OCI-LY7 (cell line): ENCODE data around the gene RET. TPM values are rescaled to one million over a fixed set of nuclear protein-coding genes. Genes with fewer than 3 reads are reported as not detected.

ENCODE experiments used
- BruUV-seq: library from RNA; stranded (reverse); fragments of 400-500 nt; replicated peaks from 2 replicates; lab custom pipeline; 2021; lab: Mats Ljungman, UMichigan
- CTCF ChIA-PET: fragments of 300-600 bp; sonication (Branson Sonifier 250); formaldehyde crosslinking; loops from one replicate; lab custom pipeline; 2022; ENCODE audit warnings: antibody characterized with exemption; ENCODE audit not compliant: unreplicated experiment; lab: Charles Lee
- POLR2A ChIA-PET: fragments of 300-600 bp; sonication (Branson Sonifier 250); formaldehyde crosslinking; loops from one replicate; lab custom pipeline; 2022; ENCODE audit warnings: antibody characterized with exemption; lab: Charles Lee
- DNase-seq: peaks from one replicate; pipeline ENCODE4 v3.0.0-alpha.2; 2015; ENCODE audit warnings: low spot score
- H2AFZ ChIP-seq: fragments of 200-600 bp; sonication (generic), shearing (Covaris generic); 2 replicates; pipeline ENCODE4 v1.6.1; 2014; ENCODE audit warnings: mild to moderate bottlenecking, antibody characterized with exemption, low read length, moderate library complexity
- H3K27ac ChIP-seq: fragments of 200-600 bp; sonication (generic); 2 replicates; pipeline ENCODE4 v1.5.1; 2014; ENCODE audit warnings: mixed run types, low read depth, mild to moderate bottlenecking, moderate library complexity, low read length, inconsistent platforms; ENCODE audit not compliant: poor library complexity, severe bottlenecking
- H3K36me3 ChIP-seq: fragments of 200-600 bp; sonication (generic); 2 replicates; pipeline ENCODE4 v1.6.1; 2014; ENCODE audit warnings: mild to moderate bottlenecking, antibody characterized with exemption, low read length, moderate library complexity, mixed read lengths; ENCODE audit not compliant: insufficient read depth
- H3K4me1 ChIP-seq: fragments of 200-600 bp; sonication (generic); 2 replicates; pipeline ENCODE4 v1.5.1; 2014; ENCODE audit warnings: mild to moderate bottlenecking, low read length; ENCODE audit not compliant: insufficient read depth, poor library complexity, severe bottlenecking
- H3K4me2 ChIP-seq: fragments of 200-600 bp; sonication (generic); 2 replicates; pipeline ENCODE4 v1.6.1; 2014; ENCODE audit warnings: mild to moderate bottlenecking, low read length
- H3K4me3 ChIP-seq: fragments of 200-600 bp; sonication (generic); 2 replicates; pipeline ENCODE4 v1.5.1; 2014; ENCODE audit warnings: mild to moderate bottlenecking, low read depth, low read length; ENCODE audit not compliant: poor library complexity, severe bottlenecking
- H3K79me2 ChIP-seq: fragments of 200-600 bp; sonication (generic); 2 replicates; pipeline ENCODE4 v1.6.1; 2016; ENCODE audit warnings: low read depth, mild to moderate bottlenecking, low read length, moderate library complexity, mixed read lengths; ENCODE audit not compliant: insufficient read depth
- H3K9me2 ChIP-seq: fragments of 200-600 bp; sonication (generic); 2 replicates; pipeline ENCODE4 v1.6.1; 2016; ENCODE audit warnings: mild to moderate bottlenecking, low read length, mixed read lengths; ENCODE audit not compliant: insufficient read depth
- H3K9me3 ChIP-seq: fragments of 200-600 bp; sonication (generic); 2 replicates; pipeline ENCODE4 v1.6.1; 2014; ENCODE audit warnings: mild to moderate bottlenecking, mixed run types, low read length, mixed read lengths
- H4K20me1 ChIP-seq: fragments of 200-600 bp; sonication (generic); 2 replicates; pipeline ENCODE4 v1.6.1; 2014; ENCODE audit warnings: mild to moderate bottlenecking, antibody characterized with exemption, low read length, moderate library complexity, mixed read lengths; ENCODE audit not compliant: insufficient read depth
- EZH2phosphoT487 ChIP-seq: fragments of 200-600 bp; sonication (generic); IDR thresholded peaks from 2 replicates; pipeline ENCODE4 v1.6.1; 2018; ENCODE audit warnings: low read depth, borderline replicate concordance, mild to moderate bottlenecking, mixed run types, antibody characterized with exemption, low read length, moderate library complexity, mixed read lengths
- intact Hi-C: fragments of 100-400 bp; cut with micrococcal nuclease; formaldehyde crosslinking; loops from one replicate; pipeline ENCODE4 v1.10.0; 2022; ENCODE audit not compliant: unreplicated experiment
- total RNA-seq, 2 experiments: library from RNA; depleted of rRNA in 1 of 2; stranded (reverse); fragments of >200 nt in 1 of 2; shearing (Covaris generic) in 1 of 2; gene quantifications; 2 replicates each; pipeline ENCODE4 v1.2.3, GENCODE V29; 2014 to 2022
- TF ChIP-seq, protein P1 (sequence below): fragments of 200-600 bp; sonication (generic); conservative IDR thresholded peaks from 2 replicates; pipeline ENCODE4 v1.5.1; 2014; ENCODE audit warnings: mild to moderate bottlenecking, antibody characterized with exemption, low read length, moderate library complexity, mixed read lengths

The RET gene
- total RNA-seq, 2 experiments from 2014 or later, result 0.06 TPM; not detected in 1

DNA sequence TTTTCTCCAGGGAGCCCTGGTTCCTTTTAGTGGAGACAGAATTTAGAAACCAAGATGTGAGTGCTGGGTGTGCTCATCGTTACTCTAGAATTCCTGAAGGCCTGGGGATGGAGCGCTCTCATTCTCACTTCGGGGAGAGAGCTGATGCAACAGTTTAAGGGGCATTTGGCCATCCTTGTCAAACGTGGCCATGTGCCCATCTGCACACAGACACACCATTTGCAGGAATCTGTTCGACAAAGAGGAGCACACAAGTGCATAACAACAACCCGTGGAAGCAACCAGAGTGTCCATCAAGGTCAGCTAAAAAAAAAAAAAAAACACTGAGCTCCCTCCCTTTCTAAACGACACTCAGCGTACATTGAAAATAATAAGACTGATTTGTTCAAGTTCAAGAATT, 23.0 kb upstream of the RET start:
- no peak overlapping the region for H3K27ac ChIP-seq
- no peak overlapping the region for H3K4me3 ChIP-seq
- POLR2A ChIA-PET, result no interaction called here
- H3K9me2 ChIP-seq, result no peaks in the 10 kb centered on the region
- H4K20me1 ChIP-seq, result no peaks in the 10 kb centered on the region
- no peaks in the 10 kb centered on the region for H3K36me3 ChIP-seq
- no peak overlapping the region for H3K4me2 ChIP-seq
- intact Hi-C loops, result no loop called here
- no peaks in the 10 kb centered on the region for H3K79me2 ChIP-seq
- BruUV-seq, result no TSS peak
- no peak overlapping the region for H2AFZ ChIP-seq
- CTCF ChIA-PET, result interaction anchor here (0.6 kb wide), 2 partner anchors 17 to 182 kb away, joined by 3 to 4 read pairs; no protein-coding TSS in a partner anchor
- TF ChIP-seq, protein P1, sequence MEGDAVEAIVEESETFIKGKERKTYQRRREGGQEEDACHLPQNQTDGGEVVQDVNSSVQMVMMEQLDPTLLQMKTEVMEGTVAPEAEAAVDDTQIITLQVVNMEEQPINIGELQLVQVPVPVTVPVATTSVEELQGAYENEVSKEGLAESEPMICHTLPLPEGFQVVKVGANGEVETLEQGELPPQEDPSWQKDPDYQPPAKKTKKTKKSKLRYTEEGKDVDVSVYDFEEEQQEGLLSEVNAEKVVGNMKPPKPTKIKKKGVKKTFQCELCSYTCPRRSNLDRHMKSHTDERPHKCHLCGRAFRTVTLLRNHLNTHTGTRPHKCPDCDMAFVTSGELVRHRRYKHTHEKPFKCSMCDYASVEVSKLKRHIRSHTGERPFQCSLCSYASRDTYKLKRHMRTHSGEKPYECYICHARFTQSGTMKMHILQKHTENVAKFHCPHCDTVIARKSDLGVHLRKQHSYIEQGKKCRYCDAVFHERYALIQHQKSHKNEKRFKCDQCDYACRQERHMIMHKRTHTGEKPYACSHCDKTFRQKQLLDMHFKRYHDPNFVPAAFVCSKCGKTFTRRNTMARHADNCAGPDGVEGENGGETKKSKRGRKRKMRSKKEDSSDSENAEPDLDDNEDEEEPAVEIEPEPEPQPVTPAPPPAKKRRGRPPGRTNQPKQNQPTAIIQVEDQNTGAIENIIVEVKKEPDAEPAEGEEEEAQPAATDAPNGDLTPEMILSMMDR, result no peak
- TF ChIP-seq EZH2phosphoT487, result no peak
- DNase-seq, result no peak
- H3K9me3 ChIP-seq, result no peaks in the 10 kb centered on the region
- H3K4me1 ChIP-seq, result no peaks in the 10 kb centered on the region

- DNase-seq, result no peak
- intact Hi-C loops, result no loop called here
- Histone ChIP-seq H3K79me2 (no peaks in the 10 kb centered on the region), H3K9me2 (no peaks in the 10 kb centered on the region), H3K4me3 (no peak overlapping the region), H3K36me3 (no peaks in the 10 kb centered on the region), H3K9me3 (no peaks in the 10 kb centered on the region), H3K4me2 (no peak overlapping the region), H3K27ac (no peak overlapping the region), H3K4me1 (no peaks in the 10 kb centered on the region), H4K20me1 (no peaks in the 10 kb centered on the region), H2AFZ (no peak overlapping the region)
- CTCF ChIA-PET, result interaction anchor here (0.6 kb wide), 1 partner anchor 18 kb away, joined by 3 read pairs; no protein-coding TSS in a partner anchor
- TF ChIP-seq, protein P1, result no peak
- no peak for TF ChIP-seq EZH2phosphoT487
- BruUV-seq, result no TSS peak
- POLR2A ChIA-PET, result no interaction called here
Measured at GRCh38 chr10:43054593-43054992, 22.3 kb upstream of the RET start.

- Histone ChIP-seq H3K27ac (no peak overlapping the region), H3K79me2 (no peaks in the 10 kb centered on the region), H2AFZ (no peak overlapping the region), H3K9me2 (no peaks in the 10 kb centered on the region), H3K9me3 (no peaks in the 10 kb centered on the region), H3K4me1 (no peaks in the 10 kb centered on the region), H3K36me3 (no peaks in the 10 kb centered on the region), H3K4me3 (no peak overlapping the region), H4K20me1 (no peaks in the 10 kb centered on the region), H3K4me2 (no peak overlapping the region)
- BruUV-seq, result no TSS peak
- POLR2A ChIA-PET, result interaction anchor here (0.6 kb wide), 1 partner anchor 31 kb away, joined by 3 read pairs; no protein-coding TSS in a partner anchor
- intact Hi-C loops, result no loop called here
- DNase-seq, result no peak
- CTCF ChIA-PET, result no interaction called here
- TF ChIP-seq EZH2phosphoT487, result no peak
- TF ChIP-seq, protein P1, result no peak
Measured at GRCh38 chr10:43055217-43055616, 21.7 kb upstream of the RET start.
